CD14-positive monocyte (primary cell): ENCODE measurements around the gene FREM1. TPM values are rescaled to one million over a fixed set of nuclear protein-coding genes. Genes with fewer than 3 reads are reported as not detected.

Experiments
- DNase-seq, 3 donors: peaks; one replicate each; pipeline ENCODE4 v3.0.0-alpha.2; 2011 to 2022
- H2AFZ ChIP-seq: 2 replicates; pipeline ENCODE4 v1.6.0; 2012; ENCODE audit warnings: mild to moderate bottlenecking, low read depth, low read length, inconsistent platforms; ENCODE audit not compliant: insufficient read depth, poor library complexity, severe bottlenecking
- H3K27ac ChIP-seq, 2 donors: 1 replicate in 1 of 2; 2 replicates in 1 of 2; pipeline ENCODE4 v1.5.1; 2012 to 2013; ENCODE audit warnings: low read length in 2 of 2, control low read depth in 1 of 2, inconsistent platforms in 1 of 2, low read depth in 1 of 2, mild to moderate bottlenecking in 1 of 2
- H3K27me3 ChIP-seq, 2 donors: one replicate each; pipeline versions ENCODE4 v1.6.0 to v1.6.1; 2011 to 2013; ENCODE audit warnings: low read length in 2 of 2; ENCODE audit not compliant: control insufficient read depth in 2 of 2, insufficient read depth in 2 of 2
- H3K36me3 ChIP-seq, 2 donors: replicated peaks in 1 of 2; 1 replicate in 1 of 2; 2 replicates in 1 of 2; pipeline versions ENCODE4 v1.5.1 to v1.6.1; 2012 to 2013; ENCODE audit warnings: low read length in 2 of 2, control low read depth in 1 of 2, inconsistent platforms in 1 of 2, mild to moderate bottlenecking in 1 of 2; ENCODE audit not compliant: insufficient read depth in 2 of 2, control insufficient read depth in 1 of 2
- H3K4me1 ChIP-seq, 2 donors: 1 replicate in 1 of 2; 2 replicates in 1 of 2; pipeline versions ENCODE4 v1.5.1 to v1.6.1; 2012 to 2013; ENCODE audit warnings: low read length in 2 of 2, control low read depth in 1 of 2, inconsistent platforms in 1 of 2, mild to moderate bottlenecking in 1 of 2, moderate library complexity in 1 of 2; ENCODE audit not compliant: insufficient read depth in 2 of 2, control insufficient read depth in 1 of 2
- H3K4me2 ChIP-seq: replicated peaks from 2 replicates; pipeline ENCODE3; 2012; ENCODE audit warnings: low read length, moderate library complexity, mild to moderate bottlenecking; ENCODE audit not compliant: poor library complexity, severe bottlenecking; ENCODE audit errors: extremely low read depth
- H3K4me3 ChIP-seq, 3 experiments: fragments of 200-600 bp in 1 of 3; sonication (generic) in 1 of 3; replicated peaks in 1 of 3; 1 replicate in 2 of 3; 2 replicates in 1 of 3; pipeline ENCODE4 v1.5.1; 2011 to 2013; ENCODE audit warnings: low read length in 3 of 3, mild to moderate bottlenecking in 3 of 3, control low read depth in 2 of 3, low read depth in 2 of 3, inconsistent platforms in 1 of 3, moderate library complexity in 1 of 3
- H3K79me2 ChIP-seq: 2 replicates; pipeline ENCODE4 v1.6.0; 2012; ENCODE audit warnings: mild to moderate bottlenecking, control low read depth, inconsistent platforms, low read length, moderate library complexity; ENCODE audit not compliant: insufficient read depth
- H3K9ac ChIP-seq: 2 replicates; pipeline ENCODE4 v1.6.0; 2017; ENCODE audit warnings: low read length, mild to moderate bottlenecking; ENCODE audit not compliant: insufficient read depth, poor library complexity, severe bottlenecking
- H3K9me3 ChIP-seq, 2 donors: replicated peaks in 1 of 2; 1 replicate in 1 of 2; 2 replicates in 1 of 2; pipeline versions ENCODE4 v1.5.1 to v1.6.1; 2012 to 2013; ENCODE audit warnings: low read length in 2 of 2, control low read depth in 1 of 2; ENCODE audit not compliant: control insufficient read depth in 1 of 2, insufficient read depth in 1 of 2
- H4K20me1 ChIP-seq: 2 replicates; pipeline ENCODE4 v1.6.0; 2012; ENCODE audit warnings: mild to moderate bottlenecking, low read length, control low read depth, moderate library complexity; ENCODE audit not compliant: insufficient read depth
- H3K27ac Mint-ChIP-seq, 7 donors: one replicate each; pipeline ENCODE4 v1.8.0; 2020; ENCODE audit warnings: mild to moderate bottlenecking in 7 of 7, mixed read lengths in 7 of 7, moderate library complexity in 6 of 7, inconsistent platforms in 2 of 7
- H3K27me3 Mint-ChIP-seq, 3 donors: one replicate each; pipeline ENCODE4 v1.8.0; 2021 to 2022; ENCODE audit warnings: low read depth in 3 of 3, mild to moderate bottlenecking in 3 of 3, mixed read lengths in 3 of 3, moderate library complexity in 3 of 3, inconsistent platforms in 1 of 3
- H3K36me3 Mint-ChIP-seq, 2 donors: one replicate each; pipeline ENCODE4 v1.8.0; 2020; ENCODE audit warnings: mixed read lengths in 2 of 2, inconsistent platforms in 1 of 2, mild to moderate bottlenecking in 1 of 2
- H3K4me1 Mint-ChIP-seq: one replicate; pipeline ENCODE4 v1.8.0; 2020; ENCODE audit warnings: mild to moderate bottlenecking, mixed read lengths
- H3K4me3 Mint-ChIP-seq, 2 donors: one replicate each; pipeline ENCODE4 v1.8.0; 2020; ENCODE audit warnings: mild to moderate bottlenecking in 2 of 2, mixed read lengths in 2 of 2, moderate library complexity in 1 of 2
- H3K9me3 Mint-ChIP-seq, 7 donors: one replicate each; pipeline ENCODE4 v1.8.0; 2020 to 2022; ENCODE audit warnings: mixed read lengths in 7 of 7, mild to moderate bottlenecking in 6 of 7, moderate library complexity in 6 of 7, inconsistent platforms in 2 of 7
- WGBS: methylation state at CpG from one replicate; pipeline ENCODE4 v1.1.5; 2013; ENCODE audit warnings: missing lambda C conversion rate; ENCODE audit not compliant: insufficient coverage; 5-methylcytosine and 5-hydroxymethylcytosine counted together
- intact Hi-C, 2 donors: fragments of 100-400 bp; cut with micrococcal nuclease; formaldehyde crosslinking; loops; one replicate each; pipeline versions ENCODE4 v1.15.0 to v1.15.1; 2023
- polyA plus RNA-seq, 3 donors: library from polyadenylated mRNA; depleted of rRNA in 1 of 3; unstranded in 2 of 3; stranded (reverse) in 1 of 3; fragments of 300-500 nt in 2 of 3; fragments of >200 nt in 1 of 3; fragmentation: Illumina TruSeq in 2 of 3; gene quantifications; 1 replicate in 2 of 3; 2 replicates in 1 of 3; pipeline ENCODE4 v1.2.3, GENCODE V29; 2012 to 2021
- TF ChIP-seq, protein P1 (sequence below): fragments of 200-600 bp; IDR thresholded peaks from one replicate; pipeline ENCODE4 v1.8.0; 2022; ENCODE audit warnings: antibody characterized with exemption, mild to moderate bottlenecking

FREM1 gene
- polyA plus RNA-seq, 3 donors: not detected

DNA sequence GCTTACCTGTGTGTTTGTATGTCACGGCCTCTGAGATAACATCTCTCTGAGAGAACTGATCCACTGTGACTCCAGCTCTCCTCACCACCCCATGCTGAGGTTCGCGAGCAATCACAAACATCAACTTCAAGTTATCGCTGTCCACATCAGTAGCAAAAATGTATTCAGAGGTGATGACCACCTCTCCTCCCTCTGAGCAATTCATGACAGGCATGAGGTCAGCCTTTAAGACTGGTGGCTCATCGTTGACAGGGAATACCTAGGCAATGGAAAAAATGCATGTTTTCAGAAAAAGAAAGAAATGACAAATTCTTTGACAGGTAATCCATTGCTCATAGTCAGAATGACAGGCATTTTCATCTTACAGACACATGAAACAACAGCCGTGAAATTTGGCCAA, 97.4 kb downstream of the FREM1 start:
- Histone ChIP-seq H3K4me3 (no peak overlapping the region), H2AFZ (no peak overlapping the region), H3K36me3 (no peaks in the 10 kb centered on the region), H3K9me3 (no peaks in the 10 kb centered on the region), H4K20me1 (no peaks in the 10 kb centered on the region), H3K4me1 (no peaks in the 10 kb centered on the region), H3K79me2 (no peaks in the 10 kb centered on the region), H3K4me2 (no peak overlapping the region), H3K27ac (no peak overlapping the region), H3K9ac (no peak overlapping the region), H3K27me3 (no peaks in the 10 kb centered on the region)
- no peak overlapping the region for H3K4me3 Mint-ChIP-seq
- H3K27me3 Mint-ChIP-seq: peaks cover 0 to 2% (median 1%) of the 10 kb centered on the region in 3 donors
- no peaks in the 10 kb centered on the region for H3K36me3 Mint-ChIP-seq
- no peaks in the 10 kb centered on the region for H3K4me1 Mint-ChIP-seq
- peaks cover 0 to 2% (median 0%) of the 10 kb centered on the region in 7 donors for H3K9me3 Mint-ChIP-seq
- intact Hi-C loops: no loop called here
- no peak for DNase-seq
- WGBS: 100% methylated on average over 1 of the region's 6 CpGs
- TF ChIP-seq, protein P1, sequence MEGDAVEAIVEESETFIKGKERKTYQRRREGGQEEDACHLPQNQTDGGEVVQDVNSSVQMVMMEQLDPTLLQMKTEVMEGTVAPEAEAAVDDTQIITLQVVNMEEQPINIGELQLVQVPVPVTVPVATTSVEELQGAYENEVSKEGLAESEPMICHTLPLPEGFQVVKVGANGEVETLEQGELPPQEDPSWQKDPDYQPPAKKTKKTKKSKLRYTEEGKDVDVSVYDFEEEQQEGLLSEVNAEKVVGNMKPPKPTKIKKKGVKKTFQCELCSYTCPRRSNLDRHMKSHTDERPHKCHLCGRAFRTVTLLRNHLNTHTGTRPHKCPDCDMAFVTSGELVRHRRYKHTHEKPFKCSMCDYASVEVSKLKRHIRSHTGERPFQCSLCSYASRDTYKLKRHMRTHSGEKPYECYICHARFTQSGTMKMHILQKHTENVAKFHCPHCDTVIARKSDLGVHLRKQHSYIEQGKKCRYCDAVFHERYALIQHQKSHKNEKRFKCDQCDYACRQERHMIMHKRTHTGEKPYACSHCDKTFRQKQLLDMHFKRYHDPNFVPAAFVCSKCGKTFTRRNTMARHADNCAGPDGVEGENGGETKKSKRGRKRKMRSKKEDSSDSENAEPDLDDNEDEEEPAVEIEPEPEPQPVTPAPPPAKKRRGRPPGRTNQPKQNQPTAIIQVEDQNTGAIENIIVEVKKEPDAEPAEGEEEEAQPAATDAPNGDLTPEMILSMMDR: no peak
- no peak overlapping the region for H3K27ac Mint-ChIP-seq

DNA sequence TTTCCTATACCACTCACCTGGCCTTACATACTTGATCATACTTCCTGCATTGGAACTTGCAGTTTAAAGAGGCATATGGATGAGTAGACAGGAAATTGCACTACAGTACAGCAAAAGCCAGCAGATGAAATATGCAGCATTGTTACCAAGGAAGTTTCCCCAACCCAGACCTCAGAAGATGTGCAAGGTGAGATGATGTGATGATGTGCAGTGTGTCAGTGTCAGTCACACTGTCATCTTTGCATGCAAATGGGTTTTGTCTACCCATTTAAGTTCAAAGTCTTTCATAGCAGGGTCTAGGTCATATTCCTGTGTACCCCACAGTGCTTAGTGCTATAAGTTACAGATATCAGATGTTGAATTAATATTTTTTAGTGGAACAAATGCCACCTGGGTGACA, 98.4 kb downstream of the FREM1 start:
- no peak overlapping the region for H3K9ac ChIP-seq

More for the DNA sequence above, 98.4 kb downstream of the FREM1 start:
- intact Hi-C loops: no loop called here
- no peaks in the 10 kb centered on the region for H3K9me3 ChIP-seq
- Mint-ChIP-seq H3K36me3 (no peaks in the 10 kb centered on the region), H3K27me3 (peaks cover 0 to 2% (median 1%) of the 10 kb centered on the region in 3 donors), H3K9me3 (peaks cover 0 to 2% (median 0%) of the 10 kb centered on the region in 7 donors), H3K4me3 (no peak overlapping the region), H3K4me1 (no peaks in the 10 kb centered on the region), H3K27ac (no peak overlapping the region)
- no peaks in the 10 kb centered on the region for H3K27me3 ChIP-seq
- H3K27ac ChIP-seq: no peak overlapping the region
- no peak overlapping the region for H2AFZ ChIP-seq
- H3K4me3 ChIP-seq: no peak overlapping the region
- no peaks in the 10 kb centered on the region for H3K4me1 ChIP-seq
- no peaks in the 10 kb centered on the region for H3K79me2 ChIP-seq
- no peaks in the 10 kb centered on the region for H3K36me3 ChIP-seq
- no peaks in the 10 kb centered on the region for H4K20me1 ChIP-seq
- TF ChIP-seq, protein P1: no peak
- no peak overlapping the region for H3K4me2 ChIP-seq
- DNase-seq: no peak
